Retinal pigment epithelial cell (primary cell): ENCODE data around the gene IARS1.

Experiments used
- DNase-seq: peaks from one replicate; pipeline ENCODE4 v3.0.0-alpha.2; 2010; ENCODE audit warnings: low read depth
- H3K4me3 ChIP-seq: 2 replicates; pipeline ENCODE4 v1.5.1; 2011; ENCODE audit warnings: mild to moderate bottlenecking, low read length, control low read depth, moderate library complexity
- CTCF ChIP-seq: conservative IDR thresholded peaks from 2 replicates; pipeline ENCODE4 v1.5.1; 2011; ENCODE audit warnings: low read depth, low read length, control low read depth, inconsistent platforms

Gene IARS1

GRCh38 chr9:92327283-92327850, 33.9 kb upstream of the IARS1 start:
- TF ChIP-seq CTCF, result no peak
- DNase-seq, result no peak
- H3K4me3 ChIP-seq, result no peak overlapping the region

- DNase-seq, result no peak
- no peak for TF ChIP-seq CTCF
Measured at GRCh38 chr9:92325991-92326500, 32.5 kb upstream of the IARS1 start.

GRCh38 chr9:92325269-92325990, 31.9 kb upstream of the IARS1 start, which contains the start of the genes CENPP and NOL8:
CENPP (plus strand) TSS chr9:92325953.
NOL8 (minus strand) TSS chr9:92325350; CDS start chr9:92324161, 1,189 bp downstream.
- DNase-seq, result peak; percentile 59
- peak within 1 kb of the TSS; percentile 81 for H3K4me3 ChIP-seq
- no peak for TF ChIP-seq CTCF

More at GRCh38 chr9:92325991-92326500, 32.5 kb upstream of the IARS1 start:
- peak overlapping the region; percentile 81 for H3K4me3 ChIP-seq

DNA sequence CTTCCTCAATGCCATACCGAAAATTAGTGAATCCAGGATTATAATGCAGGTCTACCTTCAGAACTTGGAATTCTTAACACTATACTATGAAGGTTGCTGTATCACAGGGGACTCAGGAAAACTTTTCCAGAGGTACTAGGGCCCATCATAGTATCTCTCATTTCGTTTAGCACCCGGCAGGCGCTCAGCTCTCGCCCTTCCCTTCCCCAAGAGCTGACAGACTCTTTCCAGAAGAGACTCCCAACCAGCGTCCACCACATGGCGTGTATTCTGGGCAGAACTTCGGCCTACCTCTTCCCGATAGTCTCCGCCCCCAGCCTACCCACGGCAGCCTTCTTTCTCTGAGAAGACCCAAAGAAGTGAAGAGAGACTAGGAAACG, 31.4 kb upstream of the IARS1 start:
- no peak for TF ChIP-seq CTCF
- peak; percentile 18 for DNase-seq
- peak overlapping the region; percentile 81 for H3K4me3 ChIP-seq

DNA sequence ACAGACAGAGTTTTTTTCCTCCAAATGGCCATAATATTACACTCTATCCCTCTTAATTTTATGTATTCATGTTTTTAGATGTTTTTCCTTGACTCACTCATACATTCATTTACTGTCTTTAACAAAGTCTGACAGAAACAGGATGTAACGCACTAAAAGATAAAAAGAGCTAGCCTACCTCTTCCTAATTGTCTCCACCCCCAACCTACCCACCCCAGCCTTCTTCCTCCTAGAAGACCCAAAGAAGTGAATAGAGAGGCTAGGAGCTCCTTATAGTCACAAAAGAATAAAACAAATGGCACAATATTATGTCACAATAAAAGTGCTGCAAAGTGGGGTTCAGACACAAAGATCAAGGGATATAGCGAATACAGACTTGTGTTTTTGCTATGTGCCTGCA, 30.9 kb upstream of the IARS1 start:
- TF ChIP-seq CTCF, result no peak
- H3K4me3 ChIP-seq, result peak overlapping the region; percentile 81
- DNase-seq, result no peak

DNA sequence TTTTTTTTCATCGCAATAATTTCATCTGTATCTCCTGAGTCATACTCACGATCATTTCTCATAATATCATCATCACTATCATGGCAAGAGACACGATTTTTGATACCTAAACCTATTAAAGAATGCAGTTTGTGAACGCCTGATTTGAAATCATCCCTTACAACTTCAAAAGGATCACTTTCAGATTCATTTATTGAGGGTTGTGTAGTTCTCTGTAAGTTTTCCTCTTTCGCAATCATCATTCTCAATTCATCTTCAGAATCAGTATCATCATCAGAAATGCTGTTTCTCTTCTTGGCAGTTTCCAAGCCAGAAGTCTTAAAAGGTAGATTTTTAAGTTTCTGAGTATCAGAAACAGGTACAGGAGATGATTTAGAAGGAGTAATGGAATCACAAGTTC, 22.0 kb upstream of the IARS1 start:
- TF ChIP-seq CTCF, result no peak
- no peak overlapping the region for H3K4me3 ChIP-seq
- no peak for DNase-seq

- DNase-seq, result no peak
- H3K4me3 ChIP-seq, result no peak overlapping the region
- TF ChIP-seq CTCF, result no peak
Measured at GRCh38 chr9:92313624-92314012, 20.1 kb upstream of the IARS1 start.
